H1 (cell line): ENCODE measurements around the gene CCSER2. TPM values are rescaled to one million over a fixed set of nuclear protein-coding genes. Genes with fewer than 3 reads are reported as not detected.
"Not testable (repeated sequence)": the region's sequence is repeated elsewhere in the genome, so short reads cannot be mapped to it uniquely, and the experiment has no call there.

Source experiments
- CTCF ChIA-PET: fragments of 300-600 bp; sonication (Branson Sonifier 250); formaldehyde crosslinking; loops from one replicate; lab custom pipeline; 2021; ENCODE audit not compliant: partially characterized antibody; lab: Charles Lee
- POLR2A ChIA-PET: fragments of 300-600 bp; sonication (Branson Sonifier 250); formaldehyde crosslinking; loops from one replicate; lab custom pipeline; 2021; ENCODE audit warnings: inconsistent platforms; ENCODE audit not compliant: partially characterized antibody; lab: Charles Lee
- DNase-seq, 2 experiments: peaks; one replicate each; pipeline versions ENCODE4 v3.0.0 to v3.0.0-alpha.2; 2010 to 2022; ENCODE audit warnings: low spot score in 2 of 2, low read depth in 1 of 2, mixed read lengths in 1 of 2
- FAIRE-seq: peaks from 2 replicates; lab custom pipeline; 2011; peaks lifted over from hg19 to GRCh38; lab: Jason Lieb, UNC
- H2AFZ ChIP-seq: 2 replicates; pipeline ENCODE4 v1.8.1; 2012; ENCODE audit warnings: low read length, inconsistent platforms
- H2AK5ac ChIP-seq: 2 replicates; pipeline ENCODE4 v1.6.1; 2013; ENCODE audit warnings: low read depth, low read length
- H2BK120ac ChIP-seq: replicated peaks from 2 replicates; pipeline ENCODE3; 2013; ENCODE audit warnings: low read depth, low read length, inconsistent platforms
- H2BK12ac ChIP-seq: 2 replicates; pipeline ENCODE4 v1.6.1; 2013; ENCODE audit warnings: low read depth, low read length
- H2BK15ac ChIP-seq: 2 replicates; pipeline ENCODE4 v1.6.1; 2013; ENCODE audit warnings: low read length
- H2BK20ac ChIP-seq: 2 replicates; pipeline ENCODE4 v1.6.1; 2013; ENCODE audit warnings: low read length
- H2BK5ac ChIP-seq: 2 replicates; pipeline ENCODE4 v1.6.1; 2013; ENCODE audit warnings: low read depth, low read length
- H3K14ac ChIP-seq: 2 replicates; pipeline ENCODE4 v1.6.1; 2013; ENCODE audit warnings: inconsistent platforms; ENCODE audit not compliant: insufficient read length
- H3K18ac ChIP-seq: 2 replicates; pipeline ENCODE4 v1.6.1; 2013; ENCODE audit warnings: low read length; ENCODE audit errors: extremely low read depth
- H3K23ac ChIP-seq: 2 replicates; pipeline ENCODE4 v1.6.1; 2013; ENCODE audit warnings: inconsistent platforms; ENCODE audit not compliant: insufficient read length
- H3K23me2 ChIP-seq: 2 replicates; pipeline ENCODE4 v1.6.1; 2013; ENCODE audit warnings: low read depth, low read length
- H3K27ac ChIP-seq: 2 replicates; pipeline ENCODE4 v1.6.1; 2011; ENCODE audit warnings: low read depth, low read length, inconsistent platforms
- H3K27me3 ChIP-seq, 4 experiments: replicated peaks in 1 of 4; 1 replicate in 1 of 4; 2 replicates in 3 of 4; pipeline versions ENCODE4 v1.6.1 to v1.8.1; 2011 to 2013; ENCODE audit warnings: low read length in 3 of 4, mild to moderate bottlenecking in 3 of 4, inconsistent platforms in 2 of 4, mixed read lengths in 2 of 4, moderate library complexity in 1 of 4; ENCODE audit not compliant: control insufficient read depth in 3 of 4, insufficient read depth in 3 of 4; ENCODE audit errors: extremely low read depth in 1 of 4
- H3K36me3 ChIP-seq, 4 experiments: 2 replicates each; pipeline versions ENCODE4 v1.6.1 to v1.8.1; 2011 to 2013; ENCODE audit warnings: mild to moderate bottlenecking in 4 of 4, low read length in 3 of 4, moderate library complexity in 2 of 4, control low read depth in 1 of 4, inconsistent platforms in 1 of 4; ENCODE audit not compliant: insufficient read depth in 4 of 4, control insufficient read depth in 2 of 4
- H3K4ac ChIP-seq: replicated peaks from 2 replicates; pipeline ENCODE3; 2013; ENCODE audit warnings: low read length, low read depth, mixed read lengths, inconsistent platforms; ENCODE audit not compliant: insufficient read length
- H3K4me1 ChIP-seq, 4 experiments: replicated peaks in 1 of 4; 1 replicate in 1 of 4; 2 replicates in 3 of 4; pipeline versions ENCODE4 v1.6.1 to v1.8.1; 2011 to 2013; ENCODE audit warnings: low read length in 3 of 4, inconsistent platforms in 2 of 4, mixed read lengths in 1 of 4; ENCODE audit not compliant: insufficient read depth in 4 of 4, control insufficient read depth in 3 of 4
- H3K4me2 ChIP-seq, 2 experiments: 2 replicates each; pipeline versions ENCODE4 v1.6.1 to v1.8.1; 2011 to 2013; ENCODE audit warnings: low read depth in 2 of 2, low read length in 2 of 2, control low read depth in 1 of 2, inconsistent platforms in 1 of 2, mild to moderate bottlenecking in 1 of 2; ENCODE audit not compliant: insufficient read depth in 1 of 2
- H3K4me3 ChIP-seq, 4 experiments: fragments of 200-600, 300-600 bp in 1 of 4; sonication (generic), shearing (Covaris generic), sonication (Bioruptor Twin) in 1 of 4; 2 replicates each; pipeline versions ENCODE4 v1.5.1 to v1.8.1; 2011 to 2016; ENCODE audit warnings: low read length in 4 of 4, low read depth in 3 of 4, control low read depth in 2 of 4, inconsistent platforms in 2 of 4, mild to moderate bottlenecking in 2 of 4, mixed read lengths in 1 of 4, moderate library complexity in 1 of 4; ENCODE audit not compliant: insufficient read depth in 2 of 4; ENCODE audit errors: extremely low read depth in 1 of 4
- H3K56ac ChIP-seq: replicated peaks from 2 replicates; pipeline ENCODE3; 2013; ENCODE audit warnings: low read depth, mild to moderate bottlenecking, mixed read lengths, low read length, inconsistent platforms; ENCODE audit not compliant: insufficient read length
- H3K79me1 ChIP-seq: 2 replicates; pipeline ENCODE4 v1.6.1; 2013; ENCODE audit warnings: low read depth, low read length, control low read depth
- H3K79me2 ChIP-seq, 2 experiments: 2 replicates each; pipeline versions ENCODE4 v1.6.1 to v1.8.1; 2012 to 2013; ENCODE audit warnings: low read length in 2 of 2, mild to moderate bottlenecking in 2 of 2, inconsistent platforms in 1 of 2; ENCODE audit not compliant: insufficient read depth in 2 of 2, control insufficient read depth in 1 of 2
- H3K9ac ChIP-seq, 4 experiments: replicated peaks in 1 of 4; 1 replicate in 1 of 4; 2 replicates in 3 of 4; pipeline versions ENCODE4 v1.6.1 to v1.8.1; 2011 to 2013; ENCODE audit warnings: low read depth in 3 of 4, low read length in 3 of 4, control low read depth in 2 of 4, mild to moderate bottlenecking in 2 of 4, moderate library complexity in 2 of 4, inconsistent platforms in 1 of 4; ENCODE audit errors: extremely low read depth in 1 of 4
- H3K9me3 ChIP-seq, 2 experiments: 2 replicates each; pipeline versions ENCODE4 v1.6.1 to v1.8.1; 2012 to 2013; ENCODE audit warnings: mild to moderate bottlenecking in 2 of 2, moderate library complexity in 2 of 2, control low read depth in 1 of 2, inconsistent platforms in 1 of 2, low read depth in 1 of 2, low read length in 1 of 2, mixed read lengths in 1 of 2; ENCODE audit not compliant: insufficient read depth in 2 of 2
- H4K20me1 ChIP-seq, 2 experiments: replicated peaks in 1 of 2; 2 replicates each; pipeline versions ENCODE3 to v1.8.1; 2011 to 2013; ENCODE audit warnings: inconsistent platforms in 2 of 2, low read length in 2 of 2, mild to moderate bottlenecking in 1 of 2; ENCODE audit not compliant: insufficient read depth in 2 of 2, control insufficient read depth in 1 of 2
- H4K5ac ChIP-seq: 2 replicates; pipeline ENCODE4 v1.6.1; 2013; ENCODE audit warnings: low read length, low read depth, mixed read lengths, inconsistent platforms; ENCODE audit not compliant: insufficient read length
- H4K8ac ChIP-seq: 2 replicates; pipeline ENCODE4 v1.8.0; 2013; ENCODE audit warnings: mild to moderate bottlenecking, moderate library complexity, low read length, inconsistent platforms; ENCODE audit not compliant: insufficient read depth; ENCODE audit errors: extremely low read depth
- H4K91ac ChIP-seq: replicated peaks from 2 replicates; pipeline ENCODE3; 2013; ENCODE audit warnings: low read length, mixed read lengths, inconsistent platforms; ENCODE audit not compliant: insufficient read length
- WGBS, 2 experiments: shearing (Covaris generic) in 1 of 2; methylation state at CpG; one replicate each; pipeline versions ENCODE4 v1.1.6 to v1.1.7; 2013 to 2015; ENCODE audit warnings: low lambda C conversion rate in 2 of 2, mixed read lengths in 2 of 2, inconsistent platforms in 1 of 2, low coverage in 1 of 2, missing lambda C conversion rate in 1 of 2; ENCODE audit not compliant: insufficient replicate concordance in 2 of 2, insufficient coverage in 1 of 2, insufficient read length in 1 of 2; ENCODE audit errors: extremely low coverage in 1 of 2, missing lambda C conversion rate in 1 of 2; 5-methylcytosine and 5-hydroxymethylcytosine counted together
- polyA plus RNA-seq, 7 experiments: library from polyadenylated mRNA; depleted of rRNA in 3 of 7; stranded (reverse) in 5 of 7; unstranded in 2 of 7; fragments of >200 nt in 5 of 7; fragments of 200-250 nt in 2 of 7; gene quantifications; 1 replicate in 5 of 7; 2 replicates in 1 of 7; 4 replicates in 1 of 7; pipeline versions ENCODE4 v1.2.1 to v1.2.3, GENCODE V29; 2011 to 2013; ENCODE audit warnings: missing spikeins in 2 of 7, mixed read lengths in 2 of 7
- total RNA-seq: library from RNA; stranded (reverse); fragmentation: NEBNext Ultra II Directional; extraction: Animal tissue kit (Norgen Biotek cat#: 25700); gene quantifications from 2 replicates; pipeline ENCODE4 v1.2.1, GENCODE V29; 2021

Gene CCSER2
- total and polyA plus RNA-seq, 2 of the 8 experiments (the other 6 are each of a cell fraction or from before 2014, with no cell fraction given): 6.9 to 30.5 TPM

DNA sequence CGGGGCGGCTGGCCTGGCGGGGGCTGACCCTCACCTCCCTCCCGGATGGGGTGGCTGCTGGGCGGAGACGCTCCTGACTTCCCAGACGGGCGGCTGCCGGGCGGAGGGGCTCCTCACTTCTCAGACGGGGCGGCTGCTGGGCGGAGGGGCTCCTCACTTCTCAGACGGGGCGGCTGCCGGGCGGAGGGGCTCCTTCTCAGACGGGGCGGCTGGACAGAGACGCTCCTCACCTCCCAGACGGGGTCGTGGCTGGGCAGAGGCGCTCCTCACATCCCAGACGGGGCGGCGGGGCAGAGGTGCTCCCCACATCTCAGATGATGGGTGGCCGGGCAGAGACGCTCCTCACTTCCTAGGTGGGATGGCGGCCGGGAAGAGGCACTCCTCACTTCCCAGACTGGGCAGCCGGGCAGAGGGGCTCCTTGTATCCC is 19.2 kb downstream of the CCSER2 start:
- H3K36me3 ChIP-seq, CTCF ChIA-PET, H3K4ac ChIP-seq, H3K27me3 ChIP-seq, H2AK5ac ChIP-seq, H3K23ac ChIP-seq, H2BK20ac ChIP-seq, H3K79me1 ChIP-seq, H2AFZ ChIP-seq, POLR2A ChIA-PET, H3K14ac ChIP-seq, H3K4me2 ChIP-seq, H4K91ac ChIP-seq, DNase-seq, H3K23me2 ChIP-seq, H3K4me1 ChIP-seq, H3K9ac ChIP-seq, H2BK5ac ChIP-seq, H3K4me3 ChIP-seq, FAIRE-seq, H4K8ac ChIP-seq, H3K27ac ChIP-seq, H2BK12ac ChIP-seq, H3K18ac ChIP-seq, H4K5ac ChIP-seq, H4K20me1 ChIP-seq, H3K56ac ChIP-seq, H2BK120ac ChIP-seq, H2BK15ac ChIP-seq: not testable (repeated sequence)
- Histone ChIP-seq H3K9me3 (peaks cover 0 to 14% of the 10 kb centered on the region in 2 experiments; a peak in 1 of 4 replicates), H3K79me2 (peaks cover 0 to 38% of the 10 kb centered on the region in 2 experiments; a peak in 2 of 4 replicates)
- 91% methylated on average over 8 of the region's 31 CpGs; no CpG with 5 or more reads in 1 of the 2 experiments for WGBS, 2 experiments
